ENCODE results near the gene ANTXR2.
"Not testable (repeated sequence)": the region's sequence is repeated elsewhere in the genome, so short reads cannot be mapped to it uniquely, and the experiment has no call there.

DNA sequence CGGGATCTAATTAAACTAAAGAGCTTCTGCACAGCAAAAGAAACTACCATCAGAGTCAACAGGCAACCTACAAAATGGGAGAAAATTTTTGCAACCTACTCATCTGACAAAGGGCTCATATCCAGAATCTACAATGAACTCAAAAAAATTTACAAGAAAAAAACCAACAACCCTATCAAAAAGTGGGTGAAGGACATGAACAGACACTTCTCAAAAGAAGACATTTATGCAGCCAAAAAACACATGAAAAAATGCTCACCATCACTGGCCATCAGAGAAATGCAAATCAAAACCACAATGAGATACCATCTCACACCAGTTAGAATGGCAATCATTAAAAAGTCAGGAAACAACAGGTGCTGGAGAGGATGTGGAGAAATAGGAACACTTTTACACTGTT is 70.5 kb downstream of the ANTXR2 start:
- TF ChIP-seq NFIC (IDR thresholded peaks at IDR 0.05); POLR2A (conservative IDR thresholded peaks at IDR 0.05); TAF1 (IDR thresholded peaks at IDR 0.05; ENCODE audit: control insufficient read depth, extremely low read depth, insufficient read depth, low read length, severe bottlenecking); FOXJ3 (CRISPR knock-in tag; IDR thresholded peaks at IDR 0.05); BRCA1 (IDR thresholded peaks at IDR 0.05); BRCA1 (CRISPR knock-in tag; IDR thresholded peaks at IDR 0.05); GABPB1 (CRISPR knock-in tag; IDR thresholded peaks at IDR 0.05): not testable (repeated sequence)
- TF ChIP-seq, protein P1, sequence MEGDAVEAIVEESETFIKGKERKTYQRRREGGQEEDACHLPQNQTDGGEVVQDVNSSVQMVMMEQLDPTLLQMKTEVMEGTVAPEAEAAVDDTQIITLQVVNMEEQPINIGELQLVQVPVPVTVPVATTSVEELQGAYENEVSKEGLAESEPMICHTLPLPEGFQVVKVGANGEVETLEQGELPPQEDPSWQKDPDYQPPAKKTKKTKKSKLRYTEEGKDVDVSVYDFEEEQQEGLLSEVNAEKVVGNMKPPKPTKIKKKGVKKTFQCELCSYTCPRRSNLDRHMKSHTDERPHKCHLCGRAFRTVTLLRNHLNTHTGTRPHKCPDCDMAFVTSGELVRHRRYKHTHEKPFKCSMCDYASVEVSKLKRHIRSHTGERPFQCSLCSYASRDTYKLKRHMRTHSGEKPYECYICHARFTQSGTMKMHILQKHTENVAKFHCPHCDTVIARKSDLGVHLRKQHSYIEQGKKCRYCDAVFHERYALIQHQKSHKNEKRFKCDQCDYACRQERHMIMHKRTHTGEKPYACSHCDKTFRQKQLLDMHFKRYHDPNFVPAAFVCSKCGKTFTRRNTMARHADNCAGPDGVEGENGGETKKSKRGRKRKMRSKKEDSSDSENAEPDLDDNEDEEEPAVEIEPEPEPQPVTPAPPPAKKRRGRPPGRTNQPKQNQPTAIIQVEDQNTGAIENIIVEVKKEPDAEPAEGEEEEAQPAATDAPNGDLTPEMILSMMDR (IDR thresholded peaks at IDR 0.05 in 2 of 3, conservative IDR thresholded peaks at IDR 0.05 in 1 of 3; ENCODE audit: insufficient read depth in 2 of 3, low read depth in 1 of 3, low read length in 3 of 3), result not testable (repeated sequence)

Measured in K562 (cell line).